GM12875 (cell line): ENCODE data around the gene UBR1.

Experiments used
- H3K4me3 ChIP-seq: one replicate; pipeline ENCODE4 v1.5.1; 2011; ENCODE audit warnings: low read depth, low read length, control low read depth
- CTCF ChIP-seq: IDR thresholded peaks from 2 replicates; pipeline ENCODE4 v1.5.1; 2011; ENCODE audit warnings: low read depth, mild to moderate bottlenecking, control low read depth, inconsistent platforms, low read length, moderate library complexity, borderline replicate concordance; ENCODE audit not compliant: insufficient read depth

UBR1 gene

GRCh38 chr15:43091859-43092258 is 14.0 kb downstream of the UBR1 start:
- no peak for TF ChIP-seq CTCF

DNA sequence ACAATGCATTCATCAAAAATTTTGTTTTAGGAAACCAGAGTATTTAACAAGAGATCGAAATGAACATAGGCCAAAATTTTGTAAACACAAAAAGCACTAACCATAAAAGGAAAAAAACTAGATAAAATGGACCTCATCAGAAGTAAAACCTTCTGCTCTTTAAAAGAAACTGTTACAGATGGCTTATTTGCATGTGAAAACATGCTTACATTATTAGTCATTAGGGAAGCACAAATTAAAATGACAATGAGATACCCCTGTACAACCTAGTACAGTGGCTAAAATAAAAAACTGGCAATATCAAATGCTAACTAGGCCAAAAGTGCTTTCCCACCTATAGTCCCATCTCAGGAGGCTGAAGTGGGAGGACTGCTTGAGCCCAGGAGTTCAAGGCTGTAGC is 19.3 kb downstream of the UBR1 start:
- TF ChIP-seq CTCF = no peak

More at GRCh38 chr15:43091859-43092258, 14.0 kb downstream of the UBR1 start:
- no peak overlapping the region for H3K4me3 ChIP-seq

DNA sequence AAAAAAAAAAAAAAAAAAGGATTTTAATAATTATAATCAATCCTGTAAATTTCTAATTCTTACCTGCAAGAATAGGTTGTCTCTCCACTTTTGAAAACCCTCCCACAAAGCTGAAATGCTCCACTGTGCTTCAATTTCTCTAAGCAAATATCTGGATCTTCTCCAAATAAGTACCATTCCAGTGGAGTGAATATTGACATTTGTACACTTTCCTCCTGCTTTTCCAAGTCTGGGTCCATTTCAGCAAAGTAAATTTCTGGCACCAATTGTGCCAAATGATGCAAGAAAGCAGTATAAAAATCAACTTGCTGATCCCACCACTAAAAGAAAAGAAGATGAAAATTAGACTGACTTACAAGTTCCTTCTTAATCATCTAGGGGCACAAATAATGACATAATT is 19.9 kb downstream of the UBR1 start:
- TF ChIP-seq CTCF = no peak
- no peak overlapping the region for H3K4me3 ChIP-seq

More for the DNA sequence above, 19.3 kb downstream of the UBR1 start:
- no peak overlapping the region for H3K4me3 ChIP-seq

DNA sequence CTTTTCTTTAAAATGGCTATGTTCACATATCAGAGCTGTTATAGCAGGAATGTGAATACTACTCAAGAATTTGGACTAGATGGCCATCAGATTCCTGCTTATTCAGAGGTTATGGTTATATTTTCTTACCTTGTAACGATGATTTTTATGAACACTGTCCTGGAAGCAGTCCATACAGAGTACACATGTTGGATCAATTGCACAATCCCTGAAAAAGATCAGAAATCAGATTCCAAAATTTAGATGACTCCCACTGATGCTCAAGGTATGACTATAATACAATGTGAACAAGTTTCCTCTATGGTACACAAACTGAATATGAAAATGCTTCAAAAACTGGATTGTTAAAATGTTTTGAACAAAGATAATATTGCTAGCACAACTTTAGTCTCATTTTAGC is 23.3 kb downstream of the UBR1 start:
- TF ChIP-seq CTCF = no peak
- no peak overlapping the region for H3K4me3 ChIP-seq

- no peak for TF ChIP-seq CTCF
Observed at GRCh38 chr15:43081283-43081682, 24.6 kb downstream of the UBR1 start.

DNA sequence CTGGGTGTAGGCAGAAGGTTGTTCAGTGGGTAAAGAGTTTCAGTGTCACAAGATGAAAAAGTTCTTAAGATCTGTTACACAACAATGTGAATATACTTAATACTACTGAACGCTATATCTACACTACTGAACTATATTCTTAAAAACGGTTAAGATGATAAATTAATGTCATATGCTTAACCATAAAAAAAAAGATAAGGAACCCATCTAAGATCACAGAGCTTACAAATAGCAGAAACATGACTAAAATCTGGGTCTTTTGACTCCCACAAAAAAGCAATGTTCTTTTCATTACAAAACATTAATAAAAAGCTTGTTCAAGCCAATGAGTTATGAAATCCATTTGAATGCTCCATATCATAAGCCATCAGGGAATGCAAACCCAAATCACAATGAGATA is 34.4 kb downstream of the UBR1 start:
- no peak for TF ChIP-seq CTCF
- no peak overlapping the region for H3K4me3 ChIP-seq

More at GRCh38 chr15:43081283-43081682, 24.6 kb downstream of the UBR1 start:
- H3K4me3 ChIP-seq = no peak overlapping the region

DNA sequence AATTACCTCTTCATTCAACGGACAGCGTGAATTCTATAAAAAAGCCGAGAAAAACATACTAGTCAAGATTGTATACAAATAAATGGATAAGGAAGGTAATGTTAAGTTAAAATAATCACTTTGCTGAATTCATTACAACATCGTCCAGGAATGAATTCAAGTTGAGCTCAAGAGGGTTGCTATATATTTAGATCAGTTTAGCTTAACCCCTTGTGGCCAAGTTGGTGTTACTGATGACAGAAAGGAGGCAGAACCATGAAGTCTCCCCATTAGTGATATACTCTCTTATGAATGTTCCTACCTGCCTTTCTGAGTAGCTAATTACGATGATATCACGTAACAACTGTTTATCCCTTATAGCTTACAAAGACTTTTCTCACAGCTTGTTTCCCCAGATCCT is 34.9 kb downstream of the UBR1 start:
- TF ChIP-seq CTCF = no peak
- no peak overlapping the region for H3K4me3 ChIP-seq
